Keratinocyte (primary cell): ENCODE results near the gene ZNF205. TPM values are rescaled to one million over a fixed set of nuclear protein-coding genes. Genes with fewer than 3 reads are reported as not detected.

Source experiments
- DNase-seq: peaks from one replicate; pipeline ENCODE4 v3.0.0-alpha.2; 2011; ENCODE audit warnings: low read depth, missing footprints, low spot score
- FAIRE-seq: peaks from 2 replicates; lab custom pipeline; 2011; peaks lifted over from hg19 to GRCh38; lab: Jason Lieb, UNC
- H2AFZ ChIP-seq: 2 replicates; pipeline ENCODE4 v1.6.0; 2012; ENCODE audit warnings: low read length, control low read depth, inconsistent platforms; ENCODE audit not compliant: control insufficient read depth
- H3K27ac ChIP-seq: 2 replicates; pipeline ENCODE4 v1.5.1; 2011; ENCODE audit warnings: low read length; ENCODE audit not compliant: control insufficient read depth, insufficient read depth
- H3K27me3 ChIP-seq: 3 replicates; pipeline ENCODE4 v1.6.0; 2011; ENCODE audit warnings: low read length; ENCODE audit not compliant: control insufficient read depth, insufficient read depth; ENCODE audit errors: extremely low read depth
- H3K36me3 ChIP-seq, 2 experiments: 2 replicates in 1 of 2; 3 replicates in 1 of 2; pipeline ENCODE4 v1.5.1; 2011; ENCODE audit warnings: low read length in 2 of 2, mild to moderate bottlenecking in 1 of 2; ENCODE audit not compliant: control insufficient read depth in 2 of 2, insufficient read depth in 2 of 2; ENCODE audit errors: extremely low read depth in 1 of 2
- H3K4me1 ChIP-seq: 3 replicates; pipeline ENCODE4 v1.5.1; 2011; ENCODE audit warnings: low read length; ENCODE audit not compliant: control insufficient read depth, insufficient read depth; ENCODE audit errors: extremely low read depth
- H3K4me2 ChIP-seq: 3 replicates; pipeline ENCODE4 v1.6.0; 2011; ENCODE audit warnings: low read depth, low read length; ENCODE audit not compliant: control insufficient read depth, insufficient read depth; ENCODE audit errors: extremely low read depth
- H3K4me3 ChIP-seq, 3 experiments: fragments of 200-600 bp in 1 of 3; sonication (generic) in 1 of 3; 2 replicates in 2 of 3; 3 replicates in 1 of 3; pipeline ENCODE4 v1.5.1; 2011 to 2016; ENCODE audit warnings: low read length in 3 of 3, mild to moderate bottlenecking in 3 of 3, control low read depth in 2 of 3, inconsistent platforms in 1 of 3, low read depth in 1 of 3, mixed read lengths in 1 of 3, mixed run types in 1 of 3, moderate library complexity in 1 of 3; ENCODE audit not compliant: control insufficient read depth in 2 of 3, insufficient read depth in 2 of 3; ENCODE audit errors: extremely low read depth in 1 of 3
- H3K79me2 ChIP-seq: 2 replicates; pipeline ENCODE4 v1.6.0; 2012; ENCODE audit warnings: low read length; ENCODE audit not compliant: control insufficient read depth, insufficient read depth
- H3K9ac ChIP-seq: 3 replicates; pipeline ENCODE4 v1.6.0; 2011; ENCODE audit warnings: low read length; ENCODE audit not compliant: control insufficient read depth, insufficient read depth; ENCODE audit errors: extremely low read depth
- H3K9me1 ChIP-seq: 3 replicates; pipeline ENCODE4 v1.6.0; 2011; ENCODE audit warnings: low read length; ENCODE audit not compliant: control insufficient read depth, insufficient read depth; ENCODE audit errors: extremely low read depth
- H3K9me3 ChIP-seq: 2 replicates; pipeline ENCODE4 v1.5.1; 2012; ENCODE audit warnings: low read depth, low read length; ENCODE audit not compliant: control insufficient read depth
- H4K20me1 ChIP-seq: 3 replicates; pipeline ENCODE4 v1.6.0; 2011; ENCODE audit warnings: low read length; ENCODE audit not compliant: control insufficient read depth, insufficient read depth; ENCODE audit errors: extremely low read depth
- CTCF ChIP-seq, 3 experiments: IDR thresholded peaks in 1 of 3; conservative IDR thresholded peaks in 1 of 3; optimal IDR thresholded peaks in 1 of 3; 2 replicates in 2 of 3; 3 replicates in 1 of 3; pipeline versions ENCODE3 to v1.5.1; 2011; ENCODE audit warnings: low read length in 3 of 3, mild to moderate bottlenecking in 3 of 3, moderate library complexity in 2 of 3, control low read depth in 1 of 3, inconsistent platforms in 1 of 3; ENCODE audit not compliant: insufficient read depth in 2 of 3; ENCODE audit errors: extremely low read depth in 1 of 3
- EZH2 ChIP-seq: IDR thresholded peaks from one replicate; pipeline ENCODE4 v1.6.1; 2012; ENCODE audit warnings: inconsistent platforms, mild to moderate bottlenecking, low read length, moderate library complexity
- dilution Hi-C: fragments of 300-500 bp; cut with MboI; formaldehyde crosslinking; loops from one replicate; pipeline ENCODE4 v1.7.0; 2020; ENCODE audit warnings: low sequenced_read_pairs; ENCODE audit not compliant: extremely low pct_ligation_motif_present
- polyA plus RNA-seq, 5 experiments: library from polyadenylated mRNA; depleted of rRNA in 3 of 5; stranded (reverse) in 3 of 5; stranded (forward) in 1 of 5; unstranded in 1 of 5; fragments of >200 nt; gene quantifications; 1 replicate in 1 of 5; 2 replicates in 3 of 5; 3 replicates in 1 of 5; pipeline versions ENCODE4 v1.2.1 to v1.2.3, GENCODE V29; 2011 to 2012; ENCODE audit warnings: missing spikeins in 2 of 5, low read depth in 1 of 5, low replicate concordance in 1 of 5

Gene ZNF205
- polyA plus RNA-seq, 1 donor (not counting 4 experiments of a cell fraction or from before 2014, with no cell fraction given) = 6.0 TPM

- H3K27ac ChIP-seq = no peak overlapping the region
- DNase-seq (no peak), FAIRE-seq (no peak)
- peak overlapping the region; percentile 55 for H3K4me2 ChIP-seq
- no peaks in the 10 kb centered on the region for H3K9me1 ChIP-seq
- H3K27me3 ChIP-seq = no peaks in the 10 kb centered on the region
- no peaks in the 10 kb centered on the region for H3K9me3 ChIP-seq
- peaks cover 37% of the 10 kb centered on the region for H3K4me1 ChIP-seq
- no peaks in the 10 kb centered on the region for H4K20me1 ChIP-seq
- peaks cover 5 to 8% of the 10 kb centered on the region in 2 experiments for H3K36me3 ChIP-seq
- no peak overlapping the region for H3K4me3 ChIP-seq
- H2AFZ ChIP-seq = no peak overlapping the region
- peaks cover 8% of the 10 kb centered on the region for H3K79me2 ChIP-seq
- no peak overlapping the region for H3K9ac ChIP-seq
- dilution Hi-C loops = no loop called here
- TF ChIP-seq CTCF (optimal IDR thresholded peaks at IDR 0.05 in 1 of 3, IDR thresholded peaks at IDR 0.05 in 1 of 3, conservative IDR thresholded peaks at IDR 0.05 in 1 of 3; ENCODE audit: extremely low read depth in 1 of 3, insufficient read depth in 2 of 3, low read length in 3 of 3) (no peak), EZH2 (no peak)
Observed at GRCh38 chr16:3127745-3128144, 15.4 kb downstream of the ZNF205 start.

- peak overlapping the region; percentile 22 for H3K27ac ChIP-seq
- no peaks in the 10 kb centered on the region for H4K20me1 ChIP-seq
- peaks cover 31% of the 10 kb centered on the region for H3K4me1 ChIP-seq
- no peaks in the 10 kb centered on the region for H3K27me3 ChIP-seq
- H3K9me1 ChIP-seq = no peaks in the 10 kb centered on the region
- peak overlapping the region; percentile 71 for H2AFZ ChIP-seq
- peak overlapping the region; percentile 27 to 65 (median 64) for H3K4me3 ChIP-seq
- peak overlapping the region; percentile 96 for H3K4me2 ChIP-seq
- no peak for DNase-seq
- TF ChIP-seq EZH2 (no peak), CTCF (optimal IDR thresholded peaks at IDR 0.05 in 1 of 3, IDR thresholded peaks at IDR 0.05 in 1 of 3, conservative IDR thresholded peaks at IDR 0.05 in 1 of 3; ENCODE audit: extremely low read depth in 1 of 3, insufficient read depth in 2 of 3, low read length in 3 of 3) (peak; percentile 86 to 94 (median 89))
- peaks cover 23% of the 10 kb centered on the region for H3K79me2 ChIP-seq
- peaks cover 5 to 8% of the 10 kb centered on the region in 2 experiments for H3K36me3 ChIP-seq
- dilution Hi-C loops = no loop called here
- peak overlapping the region; percentile 55 for H3K9ac ChIP-seq
- no peak for FAIRE-seq
- H3K9me3 ChIP-seq = no peaks in the 10 kb centered on the region
Observed at GRCh38 chr16:3129137-3130131, 17.0 kb downstream of the ZNF205 start.
